Measurements from ENCODE around the gene UFD1. TPM values are rescaled to one million over a fixed set of nuclear protein-coding genes. Genes with fewer than 3 reads are reported as not detected.

Gene UFD1
- total RNA-seq, 4 donors from 2014 or later, result 22.7 to 56.2 (median 38.2) TPM

- ATAC-seq, result no peak
- H3K36me3 ChIP-seq, result peaks cover 0 to 67% of the 10 kb centered on the region in 2 donors
Observed at GRCh38 chr22:19473578-19473977, 5.4 kb downstream of the UFD1 start.

GRCh38 chr22:19472233-19472632, 6.8 kb downstream of the UFD1 start:
- no peak for ATAC-seq
- H3K36me3 ChIP-seq, result peaks cover 0 to 80% of the 10 kb centered on the region in 2 donors

More at GRCh38 chr22:19473578-19473977, 5.4 kb downstream of the UFD1 start:
- H3K9me3 ChIP-seq, result no peaks in the 10 kb centered on the region
- no peak overlapping the region for H3K4me3 ChIP-seq
- H3K27ac ChIP-seq, result no peak overlapping the region
- H3K4me1 ChIP-seq, result peaks cover 0 to 33% (median 15%) of the 10 kb centered on the region in 3 donors
- TF ChIP-seq POLR2AphosphoS5 (IDR thresholded peaks at IDR 0.05) (no peak), EP300 (IDR thresholded peaks at IDR 0.05) (no peak), POLR2A (IDR thresholded peaks at IDR 0.05) (no peak)
- TF ChIP-seq, protein P1, sequence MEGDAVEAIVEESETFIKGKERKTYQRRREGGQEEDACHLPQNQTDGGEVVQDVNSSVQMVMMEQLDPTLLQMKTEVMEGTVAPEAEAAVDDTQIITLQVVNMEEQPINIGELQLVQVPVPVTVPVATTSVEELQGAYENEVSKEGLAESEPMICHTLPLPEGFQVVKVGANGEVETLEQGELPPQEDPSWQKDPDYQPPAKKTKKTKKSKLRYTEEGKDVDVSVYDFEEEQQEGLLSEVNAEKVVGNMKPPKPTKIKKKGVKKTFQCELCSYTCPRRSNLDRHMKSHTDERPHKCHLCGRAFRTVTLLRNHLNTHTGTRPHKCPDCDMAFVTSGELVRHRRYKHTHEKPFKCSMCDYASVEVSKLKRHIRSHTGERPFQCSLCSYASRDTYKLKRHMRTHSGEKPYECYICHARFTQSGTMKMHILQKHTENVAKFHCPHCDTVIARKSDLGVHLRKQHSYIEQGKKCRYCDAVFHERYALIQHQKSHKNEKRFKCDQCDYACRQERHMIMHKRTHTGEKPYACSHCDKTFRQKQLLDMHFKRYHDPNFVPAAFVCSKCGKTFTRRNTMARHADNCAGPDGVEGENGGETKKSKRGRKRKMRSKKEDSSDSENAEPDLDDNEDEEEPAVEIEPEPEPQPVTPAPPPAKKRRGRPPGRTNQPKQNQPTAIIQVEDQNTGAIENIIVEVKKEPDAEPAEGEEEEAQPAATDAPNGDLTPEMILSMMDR (IDR thresholded peaks at IDR 0.05), result no peak
- no peaks in the 10 kb centered on the region for H3K27me3 ChIP-seq
- 100% methylated on average over 1 of the region's 3 CpGs for WGBS, 2 donors (ENCODE audit: low coverage in 1 of 2)

GRCh38 chr22:19471572-19471971, 7.4 kb downstream of the UFD1 start:
- Histone ChIP-seq H3K36me3 (peaks cover 3 to 87% of the 10 kb centered on the region in 2 donors), H3K27me3 (no peaks in the 10 kb centered on the region), H3K9me3 (no peaks in the 10 kb centered on the region), H3K27ac (no peak overlapping the region), H3K4me3 (no peak overlapping the region), H3K4me1 (peaks cover 0 to 16% (median 3%) of the 10 kb centered on the region in 3 donors)
- WGBS, 2 donors (ENCODE audit: low coverage in 1 of 2), result 88 to 100% methylated on average over 2 to 4 of the region's 11 CpGs
- TF ChIP-seq, protein P1 (IDR thresholded peaks at IDR 0.05), result no peak
- TF ChIP-seq POLR2AphosphoS5 (IDR thresholded peaks at IDR 0.05) (no peak), EP300 (IDR thresholded peaks at IDR 0.05) (no peak), POLR2A (IDR thresholded peaks at IDR 0.05) (no peak)
- ATAC-seq, result no peak

More at GRCh38 chr22:19472233-19472632, 6.8 kb downstream of the UFD1 start:
- Histone ChIP-seq H3K27me3 (no peaks in the 10 kb centered on the region), H3K4me3 (no peak overlapping the region), H3K9me3 (no peaks in the 10 kb centered on the region), H3K27ac (no peak overlapping the region), H3K4me1 (peaks cover 0 to 23% (median 6%) of the 10 kb centered on the region in 3 donors)
- no peak for TF ChIP-seq POLR2AphosphoS5 (IDR thresholded peaks at IDR 0.05)
- TF ChIP-seq, protein P1 (IDR thresholded peaks at IDR 0.05), result no peak
- no peak for TF ChIP-seq POLR2A (IDR thresholded peaks at IDR 0.05)
- TF ChIP-seq EP300 (IDR thresholded peaks at IDR 0.05), result no peak
- WGBS, 2 donors (ENCODE audit: low coverage in 1 of 2), result 88 to 90% methylated on average over 2 to 8 of the region's 8 CpGs

GRCh38 chr22:19470010-19470409, 9.0 kb downstream of the UFD1 start:
- no peak for TF ChIP-seq POLR2AphosphoS5 (IDR thresholded peaks at IDR 0.05)
- TF ChIP-seq EP300 (IDR thresholded peaks at IDR 0.05), result no peak
- TF ChIP-seq, protein P1 (IDR thresholded peaks at IDR 0.05), result no peak
- no peak for TF ChIP-seq POLR2A (IDR thresholded peaks at IDR 0.05)
- Histone ChIP-seq H3K36me3 (peaks cover 7 to 100% of the 10 kb centered on the region in 2 donors), H3K4me1 (peaks cover 0 to under 1% (median 0%) of the 10 kb centered on the region in 3 donors), H3K9me3 (no peaks in the 10 kb centered on the region), H3K27me3 (no peaks in the 10 kb centered on the region), H3K27ac (no peak overlapping the region), H3K4me3 (no peak overlapping the region)
- WGBS, 2 donors (ENCODE audit: low coverage in 1 of 2), result 83% methylated on average over 1 of the region's 2 CpGs; no CpG with 5 or more reads in 1 of the 2 donors
- ATAC-seq, result no peak

DNA sequence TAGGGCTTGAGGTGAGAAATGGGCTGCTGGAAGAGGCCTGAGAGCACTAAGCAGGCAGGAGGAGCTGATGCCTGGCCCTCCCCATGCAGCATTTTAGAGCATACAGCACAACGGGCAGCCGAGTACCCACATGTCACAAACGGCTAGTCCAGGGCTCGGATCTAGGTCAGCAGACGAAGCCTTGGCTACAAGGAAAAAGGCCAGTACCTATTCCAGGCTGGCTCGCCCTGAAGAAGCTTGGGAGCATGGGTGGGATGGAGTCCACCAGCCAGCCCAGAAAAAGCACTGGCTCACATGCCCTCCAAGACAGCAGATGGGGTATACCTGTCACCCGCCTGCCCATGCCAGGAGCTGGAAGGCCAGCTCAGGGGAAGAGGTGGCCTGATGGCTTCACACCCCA, 9.6 kb downstream of the UFD1 start:
- no peaks in the 10 kb centered on the region for H3K27me3 ChIP-seq
- no peaks in the 10 kb centered on the region for H3K4me1 ChIP-seq
- no peaks in the 10 kb centered on the region for H3K9me3 ChIP-seq
- 73% methylated on average over 3 of the region's 7 CpGs; no CpG with 5 or more reads in 1 of the 2 donors for WGBS, 2 donors (ENCODE audit: low coverage in 1 of 2)
- peaks cover 7 to 100% of the 10 kb centered on the region in 2 donors for H3K36me3 ChIP-seq
- no peak overlapping the region for H3K27ac ChIP-seq
- H3K4me3 ChIP-seq, result no peak overlapping the region
- ATAC-seq, result no peak
- TF ChIP-seq, protein P1 (IDR thresholded peaks at IDR 0.05), result no peak
